Mesendoderm (in vitro differentiated cells): ENCODE results near the gene NUDT19.

Experiments used
- DNase-seq: peaks from one replicate; pipeline ENCODE4 v3.0.0; 2013
- H2AK5ac ChIP-seq: 2 replicates; pipeline ENCODE4 v1.6.1; 2013; ENCODE audit warnings: low read length, inconsistent platforms
- H2BK120ac ChIP-seq: 2 replicates; pipeline ENCODE4 v1.6.1; 2013; ENCODE audit warnings: low read depth, mild to moderate bottlenecking, low read length, moderate library complexity, mixed read lengths
- H2BK15ac ChIP-seq: replicated peaks from 2 replicates; pipeline ENCODE4 v1.6.1; 2013; ENCODE audit warnings: low read depth, mild to moderate bottlenecking, moderate library complexity
- H2BK5ac ChIP-seq: 2 replicates; pipeline ENCODE4 v1.6.1; 2013; ENCODE audit warnings: low read length, inconsistent platforms
- H3K18ac ChIP-seq: 2 replicates; pipeline ENCODE4 v1.6.1; 2013; ENCODE audit warnings: mild to moderate bottlenecking, low read length, mixed read lengths
- H3K23ac ChIP-seq: one replicate; pipeline ENCODE4 v1.6.1; 2013; ENCODE audit warnings: low read length
- H3K27ac ChIP-seq: 2 replicates; pipeline ENCODE4 v1.5.1; 2013; ENCODE audit warnings: low read depth, mild to moderate bottlenecking, inconsistent platforms, low read length, moderate library complexity
- H3K27me3 ChIP-seq: 2 replicates; pipeline ENCODE4 v1.6.1; 2013; ENCODE audit warnings: low read length, control low read depth, mild to moderate bottlenecking, inconsistent platforms; ENCODE audit not compliant: insufficient read depth, poor library complexity
- H3K36me3 ChIP-seq: 2 replicates; pipeline ENCODE4 v1.6.1; 2013; ENCODE audit warnings: low read length, inconsistent platforms; ENCODE audit not compliant: control insufficient read depth, insufficient read depth
- H3K4ac ChIP-seq: one replicate; pipeline ENCODE4 v1.6.1; 2013; ENCODE audit warnings: low read depth, mild to moderate bottlenecking, low read length, moderate library complexity
- H3K4me1 ChIP-seq: 2 replicates; pipeline ENCODE4 v1.6.1; 2013; ENCODE audit warnings: low read depth, low read length, inconsistent platforms; ENCODE audit not compliant: control insufficient read depth
- H3K4me2 ChIP-seq: 2 replicates; pipeline ENCODE4 v1.6.1; 2013; ENCODE audit warnings: low read length
- H3K4me3 ChIP-seq: 2 replicates; pipeline ENCODE4 v1.5.1; 2013; ENCODE audit warnings: mild to moderate bottlenecking, low read length
- H3K56ac ChIP-seq: one replicate; pipeline ENCODE4 v1.6.1; 2013; ENCODE audit warnings: low read length
- H3K79me1 ChIP-seq: 2 replicates; pipeline ENCODE4 v1.6.1; 2013; ENCODE audit warnings: low read length, inconsistent platforms
- H3K79me2 ChIP-seq: 2 replicates; pipeline ENCODE4 v1.6.1; 2013; ENCODE audit warnings: mild to moderate bottlenecking, low read length; ENCODE audit not compliant: control insufficient read depth, insufficient read depth
- H3K9ac ChIP-seq: 2 replicates; pipeline ENCODE4 v1.6.1; 2013; ENCODE audit warnings: low read length, inconsistent platforms
- H4K5ac ChIP-seq: one replicate; pipeline ENCODE4 v1.6.1; 2013; ENCODE audit warnings: low read length
- H4K8ac ChIP-seq: one replicate; pipeline ENCODE4 v1.6.1; 2013; ENCODE audit warnings: low read depth, mild to moderate bottlenecking, control low read depth, low read length, moderate library complexity
- WGBS: extraction: QIAGEN DNeasy Blood & Tissue Kit; methylation state at CpG from one replicate; pipeline ENCODE4 v1.1.7; 2013; ENCODE audit warnings: low lambda C conversion rate, missing lambda C conversion rate; ENCODE audit not compliant: insufficient coverage; ENCODE audit errors: extremely low coverage; 5-methylcytosine and 5-hydroxymethylcytosine counted together

NUDT19 gene

DNA sequence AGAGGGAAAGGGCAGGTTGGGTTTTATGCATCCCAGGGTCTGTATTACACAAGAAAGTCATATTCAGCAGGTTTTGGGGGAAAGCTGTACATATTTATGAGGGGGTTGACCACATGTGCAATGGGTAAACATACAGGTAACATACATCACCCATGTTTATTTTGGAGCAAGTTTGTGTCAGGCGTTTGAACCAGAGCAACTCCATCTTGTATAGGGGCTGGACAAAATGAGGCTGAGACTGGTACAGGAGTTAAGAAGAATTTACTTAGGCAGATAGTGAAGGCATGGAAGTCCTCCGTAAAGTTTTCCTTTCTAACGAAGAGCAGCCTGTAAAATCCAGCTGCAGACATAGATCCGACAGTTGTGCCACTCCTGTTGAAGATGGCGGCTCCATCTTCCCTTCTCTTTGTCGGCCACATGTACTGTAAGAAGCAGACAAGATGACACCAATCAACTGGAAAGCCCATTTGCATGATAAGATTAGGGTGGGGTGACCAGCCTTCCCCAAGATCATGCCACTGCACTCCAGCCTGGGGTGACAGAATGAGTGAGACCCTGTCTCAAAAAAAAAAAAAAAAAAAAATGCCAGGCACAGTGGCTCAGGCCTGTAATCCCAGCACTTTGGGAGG lies 4.7 kb upstream of the NUDT19 start:
- no CpG with 5 or more reads among the region's 6 CpGs for WGBS
- Histone ChIP-seq H3K4me3 (no peak overlapping the region), H4K8ac (no peak overlapping the region), H4K5ac (no peak overlapping the region), H3K9ac (no peak overlapping the region), H3K4ac (no peak overlapping the region), H3K79me2 (no peaks in the 10 kb centered on the region), H3K36me3 (no peaks in the 10 kb centered on the region), H2BK120ac (no peak overlapping the region), H3K18ac (no peak overlapping the region), H3K56ac (no peak overlapping the region), H3K27ac (no peak overlapping the region), H3K4me1 (peaks cover 2% of the 10 kb centered on the region), H3K79me1 (no peaks in the 10 kb centered on the region), H2BK5ac (no peak overlapping the region), H3K27me3 (no peaks in the 10 kb centered on the region), H2BK15ac (no peak overlapping the region), H2AK5ac (no peak overlapping the region), H3K23ac (no peak overlapping the region), H3K4me2 (no peak overlapping the region)
- no peak for DNase-seq

DNA sequence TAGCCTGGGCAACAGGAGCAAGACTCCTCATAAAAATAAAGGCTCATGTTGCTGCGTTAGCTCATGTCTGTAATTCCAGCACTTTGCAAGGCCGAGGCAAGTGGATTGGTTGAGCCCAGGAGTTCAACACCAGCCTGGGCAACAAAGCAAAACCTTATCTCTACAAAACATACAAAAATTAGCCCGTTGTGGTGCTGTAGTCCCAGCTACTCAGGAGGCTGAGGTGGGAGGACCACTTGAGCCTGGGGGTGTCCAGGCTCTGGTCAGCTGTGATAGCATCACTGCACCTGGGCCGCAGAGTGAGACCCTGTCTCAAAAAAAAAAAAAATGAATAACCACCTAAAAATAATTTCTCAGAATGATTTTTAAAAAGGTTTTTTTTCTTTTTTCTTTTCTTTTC lies 3.9 kb upstream of the NUDT19 start:
- Histone ChIP-seq H4K5ac (no peak overlapping the region), H3K9ac (no peak overlapping the region), H3K36me3 (no peaks in the 10 kb centered on the region), H3K4ac (no peak overlapping the region), H2BK5ac (no peak overlapping the region), H3K27ac (no peak overlapping the region), H3K79me1 (no peaks in the 10 kb centered on the region), H2AK5ac (no peak overlapping the region), H3K23ac (no peak overlapping the region), H3K4me3 (no peak overlapping the region), H3K4me2 (no peak overlapping the region), H4K8ac (no peak overlapping the region), H3K18ac (no peak overlapping the region), H3K56ac (no peak overlapping the region), H3K4me1 (peaks cover 2% of the 10 kb centered on the region), H3K79me2 (no peaks in the 10 kb centered on the region), H2BK120ac (no peak overlapping the region), H3K27me3 (no peaks in the 10 kb centered on the region), H2BK15ac (no peak overlapping the region)
- no peak for DNase-seq
- WGBS = no CpG with 5 or more reads among the region's 4 CpGs

DNA sequence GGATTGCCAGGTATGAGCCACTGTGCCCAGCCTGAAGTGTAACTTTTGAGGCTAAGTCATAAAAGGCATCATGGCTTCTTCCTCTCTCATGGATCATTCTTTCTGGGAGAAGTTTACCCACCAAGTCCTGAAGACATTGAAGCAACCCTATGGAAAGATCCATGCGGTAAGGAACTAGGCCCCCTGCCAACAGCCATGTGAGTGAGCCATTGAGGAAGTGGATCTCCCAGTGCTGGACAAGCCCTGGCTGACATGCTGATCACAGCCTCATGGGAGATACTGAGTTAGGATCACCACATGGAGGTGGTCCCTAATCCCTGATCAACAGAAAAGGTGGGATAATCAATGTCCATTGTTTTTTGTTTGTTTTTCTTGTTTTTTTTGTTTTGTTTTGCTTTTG lies 3.3 kb upstream of the NUDT19 start:
- H3K4me1 ChIP-seq = peaks cover 2% of the 10 kb centered on the region

DNA sequence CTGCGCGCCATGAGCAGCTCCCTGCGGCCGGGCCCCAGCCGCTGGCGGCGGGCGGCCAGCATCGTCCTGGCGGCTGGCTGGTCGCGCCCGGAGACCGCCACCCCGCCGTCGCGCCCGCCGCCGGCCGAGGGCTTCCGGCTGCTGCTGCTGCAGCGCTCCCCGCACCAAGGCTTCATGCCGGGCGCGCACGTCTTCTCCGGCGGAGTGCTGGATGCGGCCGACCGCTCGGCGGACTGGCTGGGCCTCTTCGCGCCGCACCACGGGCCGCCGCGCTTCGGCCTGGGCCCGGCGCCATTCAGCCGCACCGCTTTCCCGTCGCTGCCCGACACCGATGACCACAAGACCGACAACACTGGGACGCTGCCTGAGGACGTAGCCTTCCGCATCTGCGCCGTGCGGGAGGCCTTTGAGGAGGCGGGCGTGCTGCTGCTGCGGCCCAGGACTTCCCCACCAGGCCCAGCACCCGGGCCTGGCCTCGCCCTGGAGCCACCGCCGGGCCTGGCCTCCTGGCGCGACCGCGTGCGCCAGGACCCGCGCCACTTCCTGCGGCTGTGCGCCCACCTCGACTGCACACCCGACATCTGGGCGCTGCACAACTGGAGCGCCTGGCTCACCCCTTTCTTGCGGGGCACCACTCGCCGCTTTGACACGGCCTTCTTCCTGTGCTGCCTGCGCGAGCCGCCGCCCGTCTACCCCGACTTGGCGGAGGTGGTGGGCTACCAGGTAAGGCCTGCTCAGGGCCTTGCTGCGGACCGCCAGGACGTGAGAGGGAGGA lies 518 bp downstream of the NUDT19 start:
- Histone ChIP-seq H2BK120ac (no peak overlapping the region), H2AK5ac (no peak overlapping the region), H3K4me2 (peak overlapping the region; percentile 75), H3K79me1 (no peaks in the 10 kb centered on the region), H3K56ac (peak overlapping the region; percentile 84), H3K27me3 (no peaks in the 10 kb centered on the region), H3K36me3 (no peaks in the 10 kb centered on the region), H3K4me3 (peak overlapping the region; percentile 33), H4K5ac (no peak overlapping the region), H3K4ac (peak overlapping the region; percentile 44), H3K27ac (no peak overlapping the region), H2BK15ac (no peak overlapping the region), H3K18ac (peak overlapping the region; percentile 47), H2BK5ac (no peak overlapping the region), H3K79me2 (no peaks in the 10 kb centered on the region), H4K8ac (no peak overlapping the region), H3K9ac (peak overlapping the region; percentile 83), H3K4me1 (peaks cover 2% of the 10 kb centered on the region), H3K23ac (peak overlapping the region; percentile 24)
- WGBS = no CpG with 5 or more reads among the region's 93 CpGs
- DNase-seq = peak; percentile 70

More for the DNA sequence above, 3.3 kb upstream of the NUDT19 start:
- no CpG with 5 or more reads among the region's 1 CpG for WGBS
- no peak overlapping the region for H3K27ac ChIP-seq
- no peak overlapping the region for H2BK120ac ChIP-seq
- H4K5ac ChIP-seq = no peak overlapping the region
- H3K56ac ChIP-seq = no peak overlapping the region
- H3K79me1 ChIP-seq = no peaks in the 10 kb centered on the region
- H3K23ac ChIP-seq = no peak overlapping the region
- no peaks in the 10 kb centered on the region for H3K27me3 ChIP-seq
- H3K9ac ChIP-seq = no peak overlapping the region
- no peaks in the 10 kb centered on the region for H3K36me3 ChIP-seq
- no peak overlapping the region for H2BK5ac ChIP-seq
- no peak overlapping the region for H3K18ac ChIP-seq
- no peaks in the 10 kb centered on the region for H3K79me2 ChIP-seq
- DNase-seq = no peak
- no peak overlapping the region for H3K4me2 ChIP-seq
- no peak overlapping the region for H4K8ac ChIP-seq
- H3K4ac ChIP-seq = no peak overlapping the region
- H3K4me3 ChIP-seq = no peak overlapping the region
- H2AK5ac ChIP-seq = no peak overlapping the region
- no peak overlapping the region for H2BK15ac ChIP-seq

DNA sequence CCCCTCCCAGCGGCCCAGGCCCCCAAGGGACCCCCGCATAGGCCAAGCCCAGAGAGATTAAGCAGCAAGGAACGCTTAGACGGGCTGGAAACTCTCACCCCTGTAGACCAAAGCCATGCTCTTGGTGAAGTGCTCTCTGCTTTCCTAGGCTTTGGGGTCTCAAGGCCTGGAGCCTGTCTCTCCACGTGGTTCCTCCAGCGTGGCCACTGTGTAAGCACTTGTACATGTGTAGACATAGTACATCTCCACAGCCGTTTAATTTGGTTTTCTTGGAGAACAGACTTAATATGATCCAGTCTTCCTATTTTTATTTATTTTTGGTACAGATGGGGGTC lies 1.1 kb downstream of the NUDT19 start:
- no peaks in the 10 kb centered on the region for H3K27me3 ChIP-seq
- no CpG with 5 or more reads among the region's 7 CpGs for WGBS

More for the DNA sequence above, 1.1 kb downstream of the NUDT19 start:
- Histone ChIP-seq H3K4me2 (peak overlapping the region; percentile 75), H3K27ac (no peak overlapping the region), H3K9ac (peak overlapping the region; percentile 83), H2BK120ac (no peak overlapping the region), H4K5ac (no peak overlapping the region), H3K23ac (no peak overlapping the region), H2BK5ac (no peak overlapping the region), H3K4me3 (no peak overlapping the region), H3K36me3 (no peaks in the 10 kb centered on the region), H3K56ac (peak overlapping the region; percentile 84), H3K79me2 (no peaks in the 10 kb centered on the region), H3K4me1 (peaks cover 2% of the 10 kb centered on the region), H3K4ac (no peak overlapping the region), H3K18ac (peak overlapping the region; percentile 47), H4K8ac (no peak overlapping the region), H2BK15ac (no peak overlapping the region), H2AK5ac (no peak overlapping the region), H3K79me1 (no peaks in the 10 kb centered on the region)
- no peak for DNase-seq
